ENCODE measurements around the gene CTNS.

Gene CTNS

GRCh38 chr17:3656755-3657587, 20.4 kb downstream of the CTNS start:
- Mint-ChIP-seq H3K9me3 (no peaks in the 10 kb centered on the region), H3K27me3 (ENCODE audit: low read depth, poor library complexity) (no peaks in the 10 kb centered on the region), H3K4me1 (peaks cover 6% of the 10 kb centered on the region), H3K4me3 (no peak overlapping the region), H3K27ac (peak overlapping the region; percentile 67), H3K36me3 (ENCODE audit: low read depth) (no peaks in the 10 kb centered on the region)
- no peak for DNase-seq
- TF ChIP-seq CTCF (IDR thresholded peaks at IDR 0.05) = no peak

- TF ChIP-seq CTCF (IDR thresholded peaks at IDR 0.05) = no peak
- no peaks in the 10 kb centered on the region for H3K9me3 Mint-ChIP-seq
Observed at GRCh38 chr17:3657588-3657869, 21.0 kb downstream of the CTNS start.

GRCh38 chr17:3657874-3658783, 21.6 kb downstream of the CTNS start:
- no peaks in the 10 kb centered on the region for H3K36me3 Mint-ChIP-seq (ENCODE audit: low read depth)
- peaks cover 6% of the 10 kb centered on the region for H3K4me1 Mint-ChIP-seq
- no peak overlapping the region for H3K4me3 Mint-ChIP-seq
- no peak for TF ChIP-seq CTCF (IDR thresholded peaks at IDR 0.05)
- no peaks in the 10 kb centered on the region for H3K27me3 Mint-ChIP-seq (ENCODE audit: low read depth, poor library complexity)
- no peak for DNase-seq
- H3K9me3 Mint-ChIP-seq = no peaks in the 10 kb centered on the region
- peak overlapping the region; percentile 58 for H3K27ac Mint-ChIP-seq

More at GRCh38 chr17:3657588-3657869, 21.0 kb downstream of the CTNS start:
- Mint-ChIP-seq H3K27ac (no peak overlapping the region), H3K27me3 (ENCODE audit: low read depth, poor library complexity) (no peaks in the 10 kb centered on the region), H3K36me3 (ENCODE audit: low read depth) (no peaks in the 10 kb centered on the region), H3K4me3 (no peak overlapping the region), H3K4me1 (peaks cover 6% of the 10 kb centered on the region)
- DNase-seq = no peak

- Mint-ChIP-seq H3K4me3 (no peak overlapping the region), H3K9me3 (no peaks in the 10 kb centered on the region), H3K36me3 (ENCODE audit: low read depth) (no peaks in the 10 kb centered on the region), H3K27me3 (ENCODE audit: low read depth, poor library complexity) (no peaks in the 10 kb centered on the region), H3K27ac (no peak overlapping the region), H3K4me1 (peaks cover 6% of the 10 kb centered on the region)
- no peak for DNase-seq
- no peak for TF ChIP-seq CTCF (IDR thresholded peaks at IDR 0.05)
Observed at GRCh38 chr17:3658784-3659449, 22.4 kb downstream of the CTNS start.

GRCh38 chr17:3659541-3660111, 23.1 kb downstream of the CTNS start:
- no peaks in the 10 kb centered on the region for H3K9me3 Mint-ChIP-seq
- no peak for TF ChIP-seq CTCF (IDR thresholded peaks at IDR 0.05)
- no peak overlapping the region for H3K27ac Mint-ChIP-seq
- H3K4me3 Mint-ChIP-seq = no peak overlapping the region
- H3K27me3 Mint-ChIP-seq (ENCODE audit: low read depth, poor library complexity) = no peaks in the 10 kb centered on the region
- DNase-seq = no peak
- no peaks in the 10 kb centered on the region for H3K36me3 Mint-ChIP-seq (ENCODE audit: low read depth)
- H3K4me1 Mint-ChIP-seq = peaks cover 6% of the 10 kb centered on the region
